ENCODE results near the gene PSMB2.

The PSMB2 gene

GRCh38 chr1:35640380-35641232 lies 720 bp downstream of the PSMB2 start:
- DNase-seq = no peak

DNA sequence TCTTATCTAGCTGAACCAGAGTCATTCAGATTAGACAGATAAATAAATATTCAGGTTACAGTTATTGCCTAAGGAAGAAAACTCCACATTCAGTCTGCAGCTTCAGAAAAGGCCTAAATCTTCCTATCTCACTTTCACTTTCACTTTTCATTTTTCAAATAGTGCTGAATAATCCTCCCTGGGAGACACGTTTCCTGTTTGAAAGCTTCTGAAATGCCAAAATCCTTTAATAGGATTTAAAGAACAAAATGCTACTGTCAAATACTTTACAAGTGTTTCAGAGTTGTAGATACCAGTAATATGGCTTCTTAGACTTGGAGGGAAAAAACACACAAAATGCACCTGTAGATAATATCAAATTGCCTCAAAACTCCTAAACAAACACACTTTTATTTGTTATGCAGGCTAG lies 3.9 kb downstream of the PSMB2 start:
- no peak for DNase-seq

DNA sequence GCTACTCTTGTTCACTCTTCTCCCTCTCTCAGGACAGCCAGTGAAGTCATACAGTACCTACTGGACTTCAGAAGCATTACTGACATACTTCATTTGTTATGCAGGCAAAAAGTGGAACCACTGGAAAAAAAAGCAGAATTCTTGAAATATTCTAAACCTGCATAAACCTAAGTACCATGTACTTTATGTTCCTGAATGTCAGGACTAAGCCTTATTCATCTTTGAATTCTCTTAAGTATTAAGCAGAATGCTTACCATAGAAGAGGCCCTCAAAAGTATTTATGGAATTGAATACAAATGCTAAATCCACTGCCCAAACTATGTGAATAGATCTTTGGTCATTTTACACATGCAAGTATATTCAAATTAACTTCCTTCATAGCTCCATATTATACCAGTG lies 7.8 kb downstream of the PSMB2 start:
- no peak for DNase-seq

DNA sequence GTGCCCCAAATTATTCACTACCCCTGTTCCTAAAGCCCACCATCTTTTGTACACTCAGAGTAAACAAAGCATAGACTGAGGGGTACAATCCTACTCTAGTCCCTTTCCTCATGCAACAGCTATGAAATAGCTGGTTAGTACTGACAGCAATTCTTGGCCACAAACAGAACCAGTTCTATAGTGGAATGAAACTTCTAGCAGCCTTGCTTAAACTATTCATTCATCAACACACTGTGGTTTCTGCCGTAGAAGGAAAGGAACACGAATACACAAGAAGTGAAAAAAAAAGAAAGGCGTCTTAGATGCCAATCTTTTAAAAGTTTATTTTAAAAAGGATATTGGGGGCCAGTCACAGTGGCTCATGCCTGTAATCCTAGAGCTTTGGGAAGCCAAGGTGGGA lies 9.9 kb downstream of the PSMB2 start:
- DNase-seq = no peak

- no peak for DNase-seq
Measured at GRCh38 chr1:35629051-35629450, 12.3 kb downstream of the PSMB2 start.

GRCh38 chr1:35623832-35624231 lies 17.5 kb downstream of the PSMB2 start:
- DNase-seq = no peak

GRCh38 chr1:35622510-35623178 lies 18.7 kb downstream of the PSMB2 start:
- no peak for DNase-seq

GRCh38 chr1:35619237-35620121 lies 21.8 kb downstream of the PSMB2 start:
- DNase-seq = no peak

- DNase-seq = no peak
Measured at GRCh38 chr1:35615440-35615839, 25.9 kb downstream of the PSMB2 start.

GRCh38 chr1:35611655-35612054 lies 29.7 kb downstream of the PSMB2 start:
- DNase-seq = no peak

DNA sequence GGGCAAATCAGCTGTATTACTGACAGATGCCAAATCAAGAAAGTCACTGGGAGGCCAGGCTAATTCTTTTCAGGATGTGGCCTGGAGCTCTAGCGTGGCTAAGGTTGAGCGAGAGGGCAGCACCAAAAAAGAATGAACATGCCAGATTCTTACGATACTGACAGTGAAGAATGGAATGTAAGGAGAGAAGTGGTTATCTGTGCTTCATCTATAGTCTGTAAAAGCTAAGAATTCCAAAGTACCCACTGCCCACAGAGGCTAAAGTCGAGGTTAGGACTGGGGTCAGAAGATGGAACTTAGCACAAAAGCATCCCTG lies 35.5 kb downstream of the PSMB2 start:
- DNase-seq = no peak

- no peak for DNase-seq
Measured at GRCh38 chr1:35605071-35605866, 36.1 kb downstream of the PSMB2 start.

- no peak for DNase-seq
Measured at GRCh38 chr1:35603941-35604340, 37.4 kb downstream of the PSMB2 start.

GRCh38 chr1:35603468-35603867 lies 37.9 kb downstream of the PSMB2 start:
- no peak for DNase-seq

- no peak for DNase-seq
Measured at GRCh38 chr1:35600593-35600992, 40.7 kb downstream of the PSMB2 start.

- no peak for DNase-seq
Measured at GRCh38 chr1:35599411-35599810, 41.9 kb downstream of the PSMB2 start.

GRCh38 chr1:35598895-35599294 lies 42.4 kb downstream of the PSMB2 start:
- DNase-seq = no peak

DNA sequence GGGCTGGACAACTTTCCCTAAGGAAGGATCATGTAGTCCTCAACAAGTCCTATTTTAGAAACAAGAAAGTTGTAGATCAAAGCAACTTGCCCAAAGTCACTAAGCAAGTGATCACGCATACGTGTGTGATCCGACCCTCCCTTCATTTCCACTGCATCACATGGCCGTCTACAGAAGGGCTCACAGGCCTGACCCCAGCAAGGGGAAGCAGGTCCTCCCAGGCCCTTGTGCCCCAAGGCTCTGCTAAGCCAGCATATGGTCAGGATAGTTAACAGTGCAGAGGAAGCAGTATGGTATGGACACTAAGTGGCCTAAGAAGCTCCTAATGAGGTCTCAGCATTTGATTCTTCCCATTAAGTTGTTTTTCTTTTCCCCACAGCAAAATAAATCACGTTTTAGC lies 43.5 kb downstream of the PSMB2 start:
- no peak for DNase-seq

DNA sequence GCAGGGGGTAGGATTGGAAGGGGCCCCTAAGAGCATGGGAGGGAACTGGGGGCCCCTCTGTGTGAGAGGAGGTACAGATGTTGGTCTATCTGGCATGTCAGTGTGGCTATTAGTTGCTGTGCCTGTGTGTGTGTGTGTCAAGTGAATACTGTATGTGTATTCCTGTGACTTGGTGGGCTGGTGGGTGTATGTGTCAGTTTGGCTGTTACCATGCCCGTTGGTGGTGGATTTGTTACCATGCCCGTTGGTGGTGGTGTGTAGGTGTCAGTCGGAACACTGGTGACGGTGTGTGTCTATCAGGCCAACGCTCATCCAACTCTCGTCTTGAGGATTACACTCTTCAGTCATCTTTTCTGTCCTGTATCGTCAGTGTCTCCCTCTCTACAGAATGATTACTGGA lies 45.6 kb downstream of the PSMB2 start:
- no peak for DNase-seq

- DNase-seq = no peak
Measured at GRCh38 chr1:35594005-35594760, 47.1 kb downstream of the PSMB2 start.

- no peak for DNase-seq
Measured at GRCh38 chr1:35592991-35593769, 48.1 kb downstream of the PSMB2 start.

All from NCI-H1105 (cell line).